Epithelial cell of proximal tubule (primary cell): Measurements from ENCODE around the gene FGFR3. TPM values are rescaled to one million over a fixed set of nuclear protein-coding genes. Genes with fewer than 3 reads are reported as not detected.
"Not testable (repeated sequence)": the region's sequence is repeated elsewhere in the genome, so short reads cannot be mapped to it uniquely, and the experiment has no call there.

Experiments used
- DNase-seq: peaks from one replicate; pipeline ENCODE4 v3.0.0-alpha.2; 2011; ENCODE audit warnings: low read depth
- H3K4me3 ChIP-seq: 2 replicates; pipeline ENCODE4 v1.5.1; 2011; ENCODE audit warnings: low read depth, mild to moderate bottlenecking, low read length
- CTCF ChIP-seq: conservative IDR thresholded peaks from 2 replicates; pipeline ENCODE4 v1.5.1; 2012; ENCODE audit warnings: low read depth, mild to moderate bottlenecking, low read length
- total RNA-seq: library from RNA; depleted of rRNA; stranded (reverse); fragments of >200 nt; gene quantifications from 2 replicates; pipeline ENCODE4 v1.2.3, GENCODE V29; 2015

The FGFR3 gene
- total RNA-seq, 1 donor from 2014 or later: 8.1 TPM

- no peak for DNase-seq
- H3K4me3 ChIP-seq: no peak overlapping the region
Observed at GRCh38 chr4:1830642-1831228, 37.6 kb downstream of the FGFR3 start.

GRCh38 chr4:1831331-1831730, 38.2 kb downstream of the FGFR3 start:
- no peak for TF ChIP-seq CTCF
- no peak overlapping the region for H3K4me3 ChIP-seq
- no peak for DNase-seq

More at GRCh38 chr4:1830642-1831228, 37.6 kb downstream of the FGFR3 start:
- TF ChIP-seq CTCF: no peak

GRCh38 chr4:1832690-1833089, 39.6 kb downstream of the FGFR3 start:
- DNase-seq: no peak
- H3K4me3 ChIP-seq: no peak overlapping the region
- no peak for TF ChIP-seq CTCF

GRCh38 chr4:1833307-1834046, 40.4 kb downstream of the FGFR3 start:
- no peak overlapping the region for H3K4me3 ChIP-seq
- no peak for TF ChIP-seq CTCF
- no peak for DNase-seq

- no peak for TF ChIP-seq CTCF
Observed at GRCh38 chr4:1834047-1834775, 41.1 kb downstream of the FGFR3 start.

GRCh38 chr4:1835836-1836235, 42.7 kb downstream of the FGFR3 start:
- not testable (repeated sequence) for DNase-seq

More at GRCh38 chr4:1834047-1834775, 41.1 kb downstream of the FGFR3 start:
- no peak overlapping the region for H3K4me3 ChIP-seq
- DNase-seq: no peak

GRCh38 chr4:1836650-1837049, 43.6 kb downstream of the FGFR3 start:
- no peak overlapping the region for H3K4me3 ChIP-seq
- TF ChIP-seq CTCF: no peak
- DNase-seq: no peak

More at GRCh38 chr4:1835836-1836235, 42.7 kb downstream of the FGFR3 start:
- H3K4me3 ChIP-seq: not testable (repeated sequence)
